OCI-LY3 (cell line): Measurements from ENCODE around the gene NAMPT.

ENCODE experiments used
- CTCF ChIP-seq: fragments of 200-600, 300-600 bp; sonication (generic); IDR thresholded peaks from 2 replicates; pipeline ENCODE4 v1.5.1; 2014; ENCODE audit warnings: antibody characterized with exemption, low read length, low read depth
- EZH2phosphoT487 ChIP-seq: fragments of 200-600 bp; shearing (Covaris generic); IDR thresholded peaks from 2 replicates; pipeline ENCODE4 v1.6.1; 2018; ENCODE audit warnings: antibody characterized with exemption, mixed run types, low read depth

GRCh38 chr7:106327538-106328481 is 43.0 kb upstream of the NAMPT start:
- TF ChIP-seq CTCF = no peak
- no peak for TF ChIP-seq EZH2phosphoT487
